Measurements from ENCODE around the gene KLF7.

GRCh38 chr2:207049122-207049521, 116.6 kb downstream of the KLF7 start:
- TF ChIP-seq CTCF (conservative IDR thresholded peaks at IDR 0.05 in 1 of 2, IDR thresholded peaks at IDR 0.05 in 1 of 2; ENCODE audit: low read depth in 1 of 2, low read length in 2 of 2) (no peak), EZH2 (IDR thresholded peaks at IDR 0.05; ENCODE audit: low read length, missing control alignments) (no peak)

All from fibroblast of lung (primary cell).